NCI-H460 (cell line): ENCODE measurements around the gene ANO3. TPM values are rescaled to one million over a fixed set of nuclear protein-coding genes. Genes with fewer than 3 reads are reported as not detected.

ENCODE experiments used
- DNase-seq: peaks from one replicate; pipeline ENCODE4 v3.0.0-alpha.2; 2016; ENCODE audit warnings: low read depth; ENCODE audit errors: extremely low read depth
- total RNA-seq: library from RNA; depleted of rRNA; stranded (reverse); fragments of >200 nt; shearing (Covaris generic); gene quantifications from 2 replicates; pipeline ENCODE4 v1.2.3, GENCODE V29; 2014

The ANO3 gene
- total RNA-seq, 1 experiment from 2014 or later, result 0.47 TPM

GRCh38 chr11:26480041-26480440 is 148.1 kb downstream of the ANO3 start:
- DNase-seq, result no peak

- DNase-seq, result no peak
These were observed 151.2 kb downstream of the ANO3 start for GRCh38 chr11:26483108-26483507.

GRCh38 chr11:26490546-26490945 is 158.6 kb downstream of the ANO3 start:
- DNase-seq, result no peak

- DNase-seq, result no peak
These were observed 161.7 kb downstream of the ANO3 start for GRCh38 chr11:26493616-26494015.

GRCh38 chr11:26507229-26507628 is 175.3 kb downstream of the ANO3 start:
- DNase-seq, result no peak

- no peak for DNase-seq
These were observed 178.2 kb downstream of the ANO3 start for GRCh38 chr11:26510164-26510563.

GRCh38 chr11:26510756-26511155 is 178.8 kb downstream of the ANO3 start:
- no peak for DNase-seq

GRCh38 chr11:26512196-26512595 is 180.3 kb downstream of the ANO3 start:
- no peak for DNase-seq

GRCh38 chr11:26519469-26519868 is 187.5 kb downstream of the ANO3 start:
- DNase-seq, result no peak

- DNase-seq, result no peak
These were observed 191.1 kb downstream of the ANO3 start for GRCh38 chr11:26522912-26523610.

GRCh38 chr11:26527685-26528084 is 195.8 kb downstream of the ANO3 start:
- no peak for DNase-seq

- DNase-seq, result no peak
These were observed 205.4 kb downstream of the ANO3 start for GRCh38 chr11:26537341-26537740.

GRCh38 chr11:26539517-26539916 is 207.6 kb downstream of the ANO3 start:
- DNase-seq, result no peak

GRCh38 chr11:26541870-26542269 is 209.9 kb downstream of the ANO3 start:
- DNase-seq, result no peak

GRCh38 chr11:26549176-26549575 is 217.2 kb downstream of the ANO3 start:
- DNase-seq, result no peak

GRCh38 chr11:26550022-26550421 is 218.1 kb downstream of the ANO3 start:
- DNase-seq, result no peak

GRCh38 chr11:26551186-26551801 is 219.4 kb downstream of the ANO3 start:
- peak; percentile 11 for DNase-seq

- DNase-seq, result no peak
These were observed 221.3 kb downstream of the ANO3 start for GRCh38 chr11:26553182-26553581.

- DNase-seq, result no peak
These were observed 222.5 kb downstream of the ANO3 start for GRCh38 chr11:26554455-26554854.

- no peak for DNase-seq
These were observed 224.7 kb downstream of the ANO3 start for GRCh38 chr11:26556582-26556981.

GRCh38 chr11:26557666-26558065 is 225.7 kb downstream of the ANO3 start:
- DNase-seq, result no peak

GRCh38 chr11:26558190-26558589 is 226.3 kb downstream of the ANO3 start:
- DNase-seq, result no peak

GRCh38 chr11:26569646-26570045 is 237.7 kb downstream of the ANO3 start:
- DNase-seq, result no peak
